Upper lobe of left lung (tissue), 6 donors: ENCODE data around the gene AKIRIN2. TPM values are rescaled to one million over a fixed set of nuclear protein-coding genes. Genes with fewer than 3 reads are reported as not detected.

Experiments used
- ATAC-seq, 2 donors: fragments of 200-7000 bp; cut with Tn5 transposase; one replicate each; pipeline ENCODE4 v1.9.1; 2022; ENCODE audit warnings: mild to moderate bottlenecking in 2 of 2, moderate library complexity in 2 of 2; ENCODE audit not compliant: low FRiP score in 2 of 2
- DNase-seq, 2 donors: peaks; one replicate each; pipeline ENCODE4 v3.0.0-alpha.2; 2019 to 2020
- H3K27ac ChIP-seq, 4 donors: fragments of 200-600 bp; sonication (generic); one replicate each; pipeline ENCODE4 v1.5.1; 2016 to 2019
- H3K27me3 ChIP-seq, 4 donors: fragments of 200-600 bp; sonication (generic); one replicate each; pipeline ENCODE4 v1.5.1; 2017 to 2019
- H3K36me3 ChIP-seq, 4 donors: fragments of 200-600 bp; sonication (generic); one replicate each; pipeline ENCODE4 v1.5.1; 2016 to 2019
- H3K4me1 ChIP-seq, 4 donors: fragments of 200-600 bp; sonication (generic); one replicate each; pipeline ENCODE4 v1.5.1; 2018 to 2019
- H3K4me3 ChIP-seq, 4 donors: fragments of 200-600 bp; sonication (generic); one replicate each; pipeline ENCODE4 v1.5.1; 2017 to 2019; ENCODE audit warnings: mild to moderate bottlenecking in 2 of 4, moderate library complexity in 1 of 4
- H3K9me3 ChIP-seq, 4 donors: fragments of 200-600 bp; sonication (generic); one replicate each; pipeline ENCODE4 v1.5.1; 2018 to 2019
- EP300 ChIP-seq, 4 donors: sonication (generic); formaldehyde crosslinking; IDR thresholded peaks; one replicate each; pipeline ENCODE4 v1.5.1; 2017; ENCODE audit warnings: antibody characterized with exemption in 4 of 4, control low read depth in 2 of 4
- POLR2A ChIP-seq, 4 donors: fragments of 450-650 bp; IDR thresholded peaks; one replicate each; pipeline ENCODE4 v1.5.1; 2016 to 2017; ENCODE audit warnings: antibody characterized with exemption in 4 of 4, mild to moderate bottlenecking in 2 of 4
- POLR2AphosphoS5 ChIP-seq, 2 donors: sonication (generic); formaldehyde crosslinking; IDR thresholded peaks; one replicate each; pipeline ENCODE4 v1.5.1; 2017; ENCODE audit warnings: antibody characterized with exemption in 2 of 2
- WGBS, 2 donors: methylation state at CpG; one replicate each; pipeline ENCODE4 v1.1.5; 2017 to 2018; 5-methylcytosine and 5-hydroxymethylcytosine counted together
- small RNA-seq, 4 donors: library from RNA; depleted of rRNA; stranded (forward); fragments of <200 nt; gene quantifications; one replicate each; pipeline ENCODE3, GENCODE V24; 2016
- total RNA-seq, 6 donors: library from RNA; depleted of rRNA in 4 of 6; stranded (reverse); fragments of >200 nt in 4 of 6; gene quantifications; one replicate each; pipeline versions ENCODE4 v1.1.0 to v1.2.1, GENCODE V29; 2016 to 2021
- TF ChIP-seq, protein P1 (sequence below), 6 experiments: fragments of 450-650 bp in 4 of 6; fragments of 200-600 bp in 2 of 6; sonication (generic) in 2 of 6; IDR thresholded peaks; one replicate each; pipeline ENCODE4 v1.5.1; 2016 to 2019; ENCODE audit warnings: antibody characterized with exemption in 6 of 6
- donor health status: DM: no; HTN: no; CAD: no; lungs with moderate emphysema.
- donor health status: DM: no; HTN: yes; CAD: no; lungs with severe emphysema.

AKIRIN2 gene
- total RNA-seq, 6 donors from 2014 or later = 42.3 to 87.0 (median 57.2) TPM

- H3K9me3 ChIP-seq = no peaks in the 10 kb centered on the region
- no peaks in the 10 kb centered on the region for H3K27me3 ChIP-seq
- ATAC-seq (no peak), DNase-seq (no peak)
- 72 to 73% methylated on average over 2 of the region's 2 CpGs for WGBS, 2 donors
- H3K4me1 ChIP-seq = peaks cover 0 to 14% (median 9%) of the 10 kb centered on the region in 4 donors
- H3K4me3 ChIP-seq = no peak overlapping the region
- H3K27ac ChIP-seq = no peak overlapping the region
- no peaks in the 10 kb centered on the region for H3K36me3 ChIP-seq
- no peak for TF ChIP-seq EP300 (IDR thresholded peaks at IDR 0.05)
- no peak for TF ChIP-seq POLR2AphosphoS5 (IDR thresholded peaks at IDR 0.05)
- no peak for TF ChIP-seq POLR2A (IDR thresholded peaks at IDR 0.05)
- TF ChIP-seq, protein P1, sequence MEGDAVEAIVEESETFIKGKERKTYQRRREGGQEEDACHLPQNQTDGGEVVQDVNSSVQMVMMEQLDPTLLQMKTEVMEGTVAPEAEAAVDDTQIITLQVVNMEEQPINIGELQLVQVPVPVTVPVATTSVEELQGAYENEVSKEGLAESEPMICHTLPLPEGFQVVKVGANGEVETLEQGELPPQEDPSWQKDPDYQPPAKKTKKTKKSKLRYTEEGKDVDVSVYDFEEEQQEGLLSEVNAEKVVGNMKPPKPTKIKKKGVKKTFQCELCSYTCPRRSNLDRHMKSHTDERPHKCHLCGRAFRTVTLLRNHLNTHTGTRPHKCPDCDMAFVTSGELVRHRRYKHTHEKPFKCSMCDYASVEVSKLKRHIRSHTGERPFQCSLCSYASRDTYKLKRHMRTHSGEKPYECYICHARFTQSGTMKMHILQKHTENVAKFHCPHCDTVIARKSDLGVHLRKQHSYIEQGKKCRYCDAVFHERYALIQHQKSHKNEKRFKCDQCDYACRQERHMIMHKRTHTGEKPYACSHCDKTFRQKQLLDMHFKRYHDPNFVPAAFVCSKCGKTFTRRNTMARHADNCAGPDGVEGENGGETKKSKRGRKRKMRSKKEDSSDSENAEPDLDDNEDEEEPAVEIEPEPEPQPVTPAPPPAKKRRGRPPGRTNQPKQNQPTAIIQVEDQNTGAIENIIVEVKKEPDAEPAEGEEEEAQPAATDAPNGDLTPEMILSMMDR (IDR thresholded peaks at IDR 0.05) = no peak
These were observed 73.6 kb downstream of the AKIRIN2 start for GRCh38 chr6:87628424-87628823.

Small RNA genes within 50 kb of the gene (small RNA-seq; reads per million reads assigned to genes)
- 0 reads per million in 4 donors for gene RF01210

Other genes starting within 250 kb of the AKIRIN2 start
- 10 to 100 TPM; 14.7 to 39.1 (median 29.9) TPM for gene SLC35A1, start 229.3 kb downstream of the AKIRIN2 start, total RNA-seq
- 10 to 100 TPM; 21.9 to 32.5 (median 23.7) TPM for gene RARS2, start 112.2 kb downstream of the AKIRIN2 start, total RNA-seq
- gene ORC3, start 112.1 kb downstream of the AKIRIN2 start, total RNA-seq = 10 to 100 TPM; 10.3 to 27.2 (median 17.2) TPM